Measurements from ENCODE around the gene C14orf132.

The C14orf132 gene

GRCh38 chr14:96086032-96086431, 46.9 kb downstream of the C14orf132 start:
- H3K4me1 ChIP-seq (ENCODE audit: insufficient read depth, low read length, poor library complexity, severe bottlenecking): no peaks in the 10 kb centered on the region
- H3K9ac ChIP-seq (ENCODE audit: low read depth, low read length, poor library complexity, severe bottlenecking): no peak overlapping the region

GRCh38 chr14:96086574-96087077, 47.5 kb downstream of the C14orf132 start:
- Histone ChIP-seq H2AFZ (ENCODE audit: low read length) (no peak overlapping the region), H3K9ac (ENCODE audit: low read depth, low read length, poor library complexity, severe bottlenecking) (no peak overlapping the region), H4K20me1 (ENCODE audit: insufficient read depth, low read length, poor library complexity, severe bottlenecking) (no peaks in the 10 kb centered on the region), H3K4me2 (ENCODE audit: low read depth, low read length, poor library complexity, severe bottlenecking) (no peak overlapping the region), H3K36me3 (ENCODE audit: insufficient read depth, low read length) (no peaks in the 10 kb centered on the region), H3K9me3 (ENCODE audit: insufficient read depth, low read depth, low read length) (no peaks in the 10 kb centered on the region; the same call in 1 of the 2 replicates), H3K9me2 (replicated peaks; ENCODE audit: low read depth, low read length) (no peaks in the 10 kb centered on the region), H3K4me1 (ENCODE audit: insufficient read depth, low read length, poor library complexity, severe bottlenecking) (no peaks in the 10 kb centered on the region), H3K79me2 (ENCODE audit: insufficient read depth, low read length) (no peaks in the 10 kb centered on the region), H3K27me3 (ENCODE audit: insufficient read depth, low read length, poor library complexity, severe bottlenecking) (no peaks in the 10 kb centered on the region), H3F3A (ENCODE audit: low read depth) (no peaks in the 10 kb centered on the region), H3K4me3 (ENCODE audit: low read length, poor library complexity, severe bottlenecking) (no peak overlapping the region)
- no peak for TF ChIP-seq EZH2phosphoT487 (IDR thresholded peaks at IDR 0.05; ENCODE audit: borderline replicate concordance)
- no peak for TF ChIP-seq CTCF (conservative IDR thresholded peaks at IDR 0.05; ENCODE audit: low read length)

More at GRCh38 chr14:96086032-96086431, 46.9 kb downstream of the C14orf132 start:
- Histone ChIP-seq H3K4me3 (ENCODE audit: low read length, poor library complexity, severe bottlenecking) (no peak overlapping the region), H4K20me1 (ENCODE audit: insufficient read depth, low read length, poor library complexity, severe bottlenecking) (no peaks in the 10 kb centered on the region), H3K36me3 (ENCODE audit: insufficient read depth, low read length) (no peaks in the 10 kb centered on the region), H2AFZ (ENCODE audit: low read length) (no peak overlapping the region), H3F3A (ENCODE audit: low read depth) (no peaks in the 10 kb centered on the region), H3K9me2 (replicated peaks; ENCODE audit: low read depth, low read length) (no peaks in the 10 kb centered on the region), H3K79me2 (ENCODE audit: insufficient read depth, low read length) (no peaks in the 10 kb centered on the region), H3K4me2 (ENCODE audit: low read depth, low read length, poor library complexity, severe bottlenecking) (no peak overlapping the region), H3K9me3 (ENCODE audit: insufficient read depth, low read depth, low read length) (no peaks in the 10 kb centered on the region; the same call in 1 of the 2 replicates), H3K27me3 (ENCODE audit: insufficient read depth, low read length, poor library complexity, severe bottlenecking) (no peaks in the 10 kb centered on the region)
- TF ChIP-seq CTCF (conservative IDR thresholded peaks at IDR 0.05; ENCODE audit: low read length): no peak

GRCh38 chr14:96088074-96088473, 48.9 kb downstream of the C14orf132 start:
- Histone ChIP-seq H3K36me3 (ENCODE audit: insufficient read depth, low read length) (no peaks in the 10 kb centered on the region), H2AFZ (ENCODE audit: low read length) (no peak overlapping the region), H3K4me2 (ENCODE audit: low read depth, low read length, poor library complexity, severe bottlenecking) (no peak overlapping the region), H3K9ac (ENCODE audit: low read depth, low read length, poor library complexity, severe bottlenecking) (no peak overlapping the region), H3K4me1 (ENCODE audit: insufficient read depth, low read length, poor library complexity, severe bottlenecking) (no peaks in the 10 kb centered on the region), H4K20me1 (ENCODE audit: insufficient read depth, low read length, poor library complexity, severe bottlenecking) (no peaks in the 10 kb centered on the region), H3K9me2 (replicated peaks; ENCODE audit: low read depth, low read length) (no peaks in the 10 kb centered on the region), H3K27me3 (ENCODE audit: insufficient read depth, low read length, poor library complexity, severe bottlenecking) (no peaks in the 10 kb centered on the region), H3F3A (ENCODE audit: low read depth) (no peaks in the 10 kb centered on the region), H3K79me2 (ENCODE audit: insufficient read depth, low read length) (no peaks in the 10 kb centered on the region), H3K4me3 (ENCODE audit: low read length, poor library complexity, severe bottlenecking) (no peak overlapping the region), H3K9me3 (ENCODE audit: insufficient read depth, low read depth, low read length) (no peaks in the 10 kb centered on the region)
- no peak for TF ChIP-seq EZH2phosphoT487 (IDR thresholded peaks at IDR 0.05; ENCODE audit: borderline replicate concordance)
- no peak for TF ChIP-seq CTCF (conservative IDR thresholded peaks at IDR 0.05; ENCODE audit: low read length)
